NCI-H82 (cell line): ENCODE results near the gene DBR1.

Source experiments
- DNase-seq: peaks from one replicate; lab custom pipeline; 2025; lab: John Stamatoyannopoulos, UW

Gene DBR1

GRCh38 chr3:138124188-138124587 is 50.5 kb downstream of the DBR1 start:
- no peak for DNase-seq

- DNase-seq, result peak; percentile 64
Measured at GRCh38 chr3:138119423-138119766, 55.3 kb downstream of the DBR1 start.

- peak; percentile 87 for DNase-seq
Measured at GRCh38 chr3:138118612-138119422, 55.9 kb downstream of the DBR1 start.

GRCh38 chr3:138114988-138115971 is 59.4 kb downstream of the DBR1 start, which contains the start of gene DZIP1L:
DZIP1L (minus strand) TSS chr3:138115608; CDS start chr3:138103971, 11,637 bp downstream.
- peak; percentile 97 for DNase-seq

GRCh38 chr3:138114431-138114918 is 60.2 kb downstream of the DBR1 start:
- DNase-seq, result peak; percentile 79

GRCh38 chr3:138113326-138113725 is 61.4 kb downstream of the DBR1 start:
- peak; percentile 33 for DNase-seq

GRCh38 chr3:138112362-138112761 is 62.4 kb downstream of the DBR1 start:
- DNase-seq, result no peak
